ENCODE measurements around the gene GSTO2.

Gene GSTO2

GRCh38 chr10:104299031-104299904, 30.3 kb downstream of the GSTO2 start:
- no peak overlapping the region for H3K4me3 ChIP-seq (ENCODE audit: control insufficient read depth, low read depth, low read length)
- peak; percentile 13 for DNase-seq (ENCODE audit: low read depth)
- TF ChIP-seq CTCF (IDR thresholded peaks at IDR 0.05; ENCODE audit: control insufficient read depth, insufficient read depth, low read depth, low read length, missing control alignments): no peak

- no peak for TF ChIP-seq CTCF (IDR thresholded peaks at IDR 0.05; ENCODE audit: control insufficient read depth, insufficient read depth, low read depth, low read length, missing control alignments)
Observed at GRCh38 chr10:104300002-104300735, 31.2 kb downstream of the GSTO2 start.

GRCh38 chr10:104300736-104301292, 31.8 kb downstream of the GSTO2 start:
- TF ChIP-seq CTCF (IDR thresholded peaks at IDR 0.05; ENCODE audit: control insufficient read depth, insufficient read depth, low read depth, low read length, missing control alignments): no peak
- no peak overlapping the region; the same call in 1 of the 2 replicates for H3K4me3 ChIP-seq (ENCODE audit: control insufficient read depth, low read depth, low read length)
- peak; percentile 91 for DNase-seq (ENCODE audit: low read depth)

More at GRCh38 chr10:104300002-104300735, 31.2 kb downstream of the GSTO2 start:
- DNase-seq (ENCODE audit: low read depth): peak; percentile 92
- H3K4me3 ChIP-seq (ENCODE audit: control insufficient read depth, low read depth, low read length): no peak overlapping the region; the same call in 1 of the 2 replicates

- H3K4me3 ChIP-seq (ENCODE audit: control insufficient read depth, low read depth, low read length): no peak overlapping the region
- no peak for TF ChIP-seq CTCF (IDR thresholded peaks at IDR 0.05; ENCODE audit: control insufficient read depth, insufficient read depth, low read depth, low read length, missing control alignments)
- DNase-seq (ENCODE audit: low read depth): no peak
Observed at GRCh38 chr10:104301907-104302690, 33.1 kb downstream of the GSTO2 start.

- no peak for DNase-seq (ENCODE audit: low read depth)
- TF ChIP-seq CTCF (IDR thresholded peaks at IDR 0.05; ENCODE audit: control insufficient read depth, insufficient read depth, low read depth, low read length, missing control alignments): no peak
- H3K4me3 ChIP-seq (ENCODE audit: control insufficient read depth, low read depth, low read length): no peak overlapping the region
Observed at GRCh38 chr10:104303594-104304355, 34.8 kb downstream of the GSTO2 start.

All from AG09309 (cell line).